Cardiac fibroblast (primary cell): Measurements from ENCODE around the gene MOB4.
"Not testable (repeated sequence)": the region's sequence is repeated elsewhere in the genome, so short reads cannot be mapped to it uniquely, and the experiment has no call there.

ENCODE experiments used
- DNase-seq, 2 donors: peaks; one replicate each; pipeline versions ENCODE4 v3.0.0 to v3.0.0-alpha.2; 2010; ENCODE audit warnings: low read depth in 2 of 2
- H3K4me3 ChIP-seq, 2 donors: replicated peaks in 1 of 2; 1 replicate in 1 of 2; 2 replicates in 1 of 2; pipeline ENCODE4 v1.5.1; 2011; ENCODE audit warnings: low read depth in 2 of 2, low read length in 2 of 2, mild to moderate bottlenecking in 2 of 2, moderate library complexity in 1 of 2
- TF ChIP-seq, protein P1 (sequence below): IDR thresholded peaks from one replicate; pipeline ENCODE4 v1.5.1; 2011; ENCODE audit warnings: low read depth, mild to moderate bottlenecking, low read length, inconsistent platforms

MOB4 gene

GRCh38 chr2:197547163-197547900, 31.5 kb downstream of the MOB4 start:
- TF ChIP-seq, protein P1, sequence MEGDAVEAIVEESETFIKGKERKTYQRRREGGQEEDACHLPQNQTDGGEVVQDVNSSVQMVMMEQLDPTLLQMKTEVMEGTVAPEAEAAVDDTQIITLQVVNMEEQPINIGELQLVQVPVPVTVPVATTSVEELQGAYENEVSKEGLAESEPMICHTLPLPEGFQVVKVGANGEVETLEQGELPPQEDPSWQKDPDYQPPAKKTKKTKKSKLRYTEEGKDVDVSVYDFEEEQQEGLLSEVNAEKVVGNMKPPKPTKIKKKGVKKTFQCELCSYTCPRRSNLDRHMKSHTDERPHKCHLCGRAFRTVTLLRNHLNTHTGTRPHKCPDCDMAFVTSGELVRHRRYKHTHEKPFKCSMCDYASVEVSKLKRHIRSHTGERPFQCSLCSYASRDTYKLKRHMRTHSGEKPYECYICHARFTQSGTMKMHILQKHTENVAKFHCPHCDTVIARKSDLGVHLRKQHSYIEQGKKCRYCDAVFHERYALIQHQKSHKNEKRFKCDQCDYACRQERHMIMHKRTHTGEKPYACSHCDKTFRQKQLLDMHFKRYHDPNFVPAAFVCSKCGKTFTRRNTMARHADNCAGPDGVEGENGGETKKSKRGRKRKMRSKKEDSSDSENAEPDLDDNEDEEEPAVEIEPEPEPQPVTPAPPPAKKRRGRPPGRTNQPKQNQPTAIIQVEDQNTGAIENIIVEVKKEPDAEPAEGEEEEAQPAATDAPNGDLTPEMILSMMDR: no peak
- no peak overlapping the region for H3K4me3 ChIP-seq
- DNase-seq: no peak

DNA sequence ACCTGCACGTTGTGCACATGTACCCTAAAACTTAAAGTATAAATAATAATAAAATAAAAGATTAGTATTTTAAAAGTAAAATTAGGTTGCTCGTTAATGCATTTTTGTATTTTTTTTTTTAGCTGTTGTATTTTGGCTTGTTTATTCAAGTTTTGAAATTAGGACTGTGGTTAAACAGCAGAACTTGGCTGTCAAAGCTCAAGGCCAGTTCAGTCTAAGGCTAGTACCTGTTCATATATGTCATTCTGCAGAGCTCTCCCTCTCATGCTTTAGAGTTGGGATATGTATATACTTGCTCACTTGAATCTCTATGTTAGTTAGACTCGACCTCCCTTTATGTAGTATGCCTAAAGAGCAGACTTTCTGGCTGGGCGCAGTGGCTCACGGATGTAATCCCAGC, 32.7 kb downstream of the MOB4 start:
- DNase-seq: no peak
- no peak overlapping the region for H3K4me3 ChIP-seq
- TF ChIP-seq, protein P1: no peak

- DNase-seq, H3K4me3 ChIP-seq: not testable (repeated sequence)
Observed at GRCh38 chr2:197551260-197551659, 35.4 kb downstream of the MOB4 start.

DNA sequence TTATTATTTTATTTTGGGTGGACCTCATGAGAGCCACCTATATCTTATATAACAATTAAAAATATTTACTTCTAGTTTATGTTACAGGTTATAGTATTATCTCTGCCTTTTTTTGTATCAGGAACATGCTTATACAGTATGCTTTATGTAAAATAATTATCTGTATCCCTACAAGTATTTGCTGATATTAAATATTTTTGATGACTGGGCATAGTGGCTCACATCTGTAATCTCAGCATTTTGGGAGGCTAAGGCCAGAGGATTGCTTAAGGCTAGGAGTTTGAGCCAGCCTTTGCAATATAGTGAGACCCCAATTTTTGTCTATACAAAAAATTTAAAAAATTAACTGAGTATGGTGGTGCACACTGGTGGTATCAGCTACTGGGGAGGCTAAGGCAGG, 39.6 kb downstream of the MOB4 start:
- TF ChIP-seq, protein P1: no peak
- DNase-seq: no peak
- no peak overlapping the region for H3K4me3 ChIP-seq

GRCh38 chr2:197556456-197556855, 40.6 kb downstream of the MOB4 start:
- peak; percentile 56 to 72 for DNase-seq
- TF ChIP-seq, protein P1: no peak
- H3K4me3 ChIP-seq: no peak overlapping the region

DNA sequence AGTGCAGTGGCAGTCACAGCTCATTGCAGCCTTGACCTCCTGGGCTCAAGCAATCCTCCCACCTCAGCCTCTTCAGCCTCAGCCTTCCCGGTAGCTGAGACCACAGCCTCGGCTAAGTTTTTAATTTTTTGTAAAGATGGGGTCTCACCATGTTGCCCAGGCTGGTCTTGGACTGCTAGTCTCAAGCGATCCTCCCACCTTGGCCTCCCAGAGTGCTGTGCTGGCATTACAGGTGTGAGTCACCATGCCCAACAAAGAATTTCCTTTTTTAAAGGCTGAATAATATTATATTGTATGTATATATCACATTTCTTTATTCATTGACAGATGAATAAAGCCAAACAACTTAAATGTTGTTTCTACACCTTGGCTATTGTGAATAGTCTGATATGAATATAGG, 42.5 kb downstream of the MOB4 start:
- TF ChIP-seq, protein P1: no peak
- DNase-seq: no peak
- H3K4me3 ChIP-seq: no peak overlapping the region

GRCh38 chr2:197559681-197560080, 43.8 kb downstream of the MOB4 start:
- TF ChIP-seq, protein P1: no peak
- DNase-seq: no peak
- H3K4me3 ChIP-seq: no peak overlapping the region
